IMR-90 (cell line): ENCODE data around the gene CDX2. TPM values are rescaled to one million over a fixed set of nuclear protein-coding genes. Genes with fewer than 3 reads are reported as not detected.

Experiments
- ATAC-seq: fragments of 200-7000 bp; cut with Tn5 transposase; 2 replicates; pipeline ENCODE4 v1.9.1; 2020; ENCODE audit warnings: low read depth, mild to moderate bottlenecking, moderate library complexity
- BruUV-seq: library from RNA; stranded (reverse); fragments of 400-500 nt; replicated peaks from 2 replicates; lab custom pipeline; 2021; lab: Mats Ljungman, UMichigan
- CTCF ChIA-PET: fragments of 300-600 bp; formaldehyde crosslinking; extraction: SDS; loops from one replicate; lab custom pipeline; 2021; ENCODE audit warnings: antibody characterized with exemption; lab: Yijun Ruan, JAX
- POLR2A ChIA-PET: fragments of 300-600 bp; sonication (Branson Sonifier 250); formaldehyde crosslinking; loops from one replicate; lab custom pipeline; 2022; ENCODE audit warnings: antibody characterized with exemption; ENCODE audit not compliant: unreplicated experiment; lab: Charles Lee
- DNase-seq: peaks from one replicate; pipeline ENCODE4 v3.0.0; 2013
- H2AFZ ChIP-seq: replicated peaks from 2 replicates; pipeline ENCODE3; 2013; ENCODE audit warnings: low read length, mild to moderate bottlenecking; ENCODE audit not compliant: poor library complexity
- H2AK5ac ChIP-seq: 2 replicates; pipeline ENCODE4 v1.6.1; 2013; ENCODE audit warnings: low read depth, low read length, inconsistent platforms
- H2AK9ac ChIP-seq: replicated peaks from 2 replicates; pipeline ENCODE3; 2013; ENCODE audit warnings: mild to moderate bottlenecking, low read depth, low read length, moderate library complexity; ENCODE audit not compliant: poor library complexity
- H2BK120ac ChIP-seq: 2 replicates; pipeline ENCODE4 v1.6.1; 2013; ENCODE audit warnings: low read depth, low read length, inconsistent platforms
- H2BK15ac ChIP-seq: 3 replicates; pipeline ENCODE4 v1.6.1; 2013; ENCODE audit warnings: low read depth, low read length, inconsistent platforms
- H2BK20ac ChIP-seq: 2 replicates; pipeline ENCODE4 v1.6.1; 2013; ENCODE audit warnings: low read depth, mild to moderate bottlenecking, inconsistent platforms, low read length, moderate library complexity
- H2BK5ac ChIP-seq: 2 replicates; pipeline ENCODE4 v1.6.1; 2013; ENCODE audit warnings: mild to moderate bottlenecking, low read depth, low read length, inconsistent platforms; ENCODE audit not compliant: poor library complexity, severe bottlenecking
- H3K14ac ChIP-seq: replicated peaks from 2 replicates; pipeline ENCODE4 v1.6.1; 2013; ENCODE audit warnings: low read depth, low read length, inconsistent platforms
- H3K18ac ChIP-seq: 2 replicates; pipeline ENCODE4 v1.6.1; 2013; ENCODE audit warnings: low read depth, low read length, control low read depth
- H3K23ac ChIP-seq: 2 replicates; pipeline ENCODE4 v1.6.1; 2013; ENCODE audit warnings: low read depth, low read length, inconsistent platforms
- H3K27ac ChIP-seq: 2 replicates; pipeline ENCODE4 v1.5.1; 2013; ENCODE audit warnings: mild to moderate bottlenecking, control low read depth, low read length; ENCODE audit not compliant: insufficient read depth
- H3K27me3 ChIP-seq: 2 replicates; pipeline ENCODE4 v1.6.1; 2013; ENCODE audit warnings: low read length; ENCODE audit not compliant: control insufficient read depth, insufficient read depth
- H3K36me3 ChIP-seq: 2 replicates; pipeline ENCODE4 v1.6.1; 2013; ENCODE audit warnings: low read length, mixed read lengths; ENCODE audit not compliant: control insufficient read depth, insufficient read depth
- H3K4ac ChIP-seq: 2 replicates; pipeline ENCODE4 v1.6.1; 2013; ENCODE audit warnings: low read depth, low read length, inconsistent platforms
- H3K4me1 ChIP-seq: 2 replicates; pipeline ENCODE4 v1.6.1; 2013; ENCODE audit warnings: low read length, mixed read lengths; ENCODE audit not compliant: control insufficient read depth, insufficient read depth
- H3K4me2 ChIP-seq: 2 replicates; pipeline ENCODE4 v1.6.1; 2013; ENCODE audit warnings: low read depth, mild to moderate bottlenecking, control low read depth, low read length, moderate library complexity
- H3K4me3 ChIP-seq: 2 replicates; pipeline ENCODE4 v1.5.1; 2013; ENCODE audit warnings: low read depth, mild to moderate bottlenecking, control low read depth, low read length, moderate library complexity; ENCODE audit not compliant: insufficient read depth
- H3K56ac ChIP-seq: 2 replicates; pipeline ENCODE4 v1.6.1; 2013; ENCODE audit warnings: low read length, inconsistent platforms; ENCODE audit not compliant: insufficient read depth; ENCODE audit errors: extremely low read depth
- H3K79me1 ChIP-seq, 2 experiments: 2 replicates each; pipeline ENCODE4 v1.6.1; 2013; ENCODE audit warnings: low read length in 2 of 2, inconsistent platforms in 1 of 2, low read depth in 1 of 2
- H3K9ac ChIP-seq: 2 replicates; pipeline ENCODE4 v1.6.1; 2013; ENCODE audit warnings: low read depth, low read length, control low read depth
- H3K9me1 ChIP-seq: 2 replicates; pipeline ENCODE4 v1.6.1; 2013; ENCODE audit warnings: low read length, inconsistent platforms; ENCODE audit not compliant: insufficient read depth
- H3K9me3 ChIP-seq: 2 replicates; pipeline ENCODE4 v1.6.1; 2013; ENCODE audit warnings: low read length; ENCODE audit not compliant: control insufficient read depth, insufficient read depth
- H4K20me1 ChIP-seq: 2 replicates; pipeline ENCODE4 v1.6.1; 2013; ENCODE audit warnings: low read length, inconsistent platforms; ENCODE audit not compliant: insufficient read depth
- H4K5ac ChIP-seq: 2 replicates; pipeline ENCODE4 v1.6.1; 2013; ENCODE audit warnings: mild to moderate bottlenecking, low read depth, low read length, control low read depth
- H4K8ac ChIP-seq, 2 experiments: 2 replicates each; pipeline ENCODE4 v1.6.1; 2013; ENCODE audit warnings: low read depth in 2 of 2, low read length in 2 of 2, control low read depth in 1 of 2, inconsistent platforms in 1 of 2
- H4K91ac ChIP-seq: 2 replicates; pipeline ENCODE4 v1.6.1; 2013; ENCODE audit warnings: low read depth, low read length, inconsistent platforms; ENCODE audit not compliant: insufficient read depth
- CEBPB ChIP-seq: IDR thresholded peaks from 2 replicates; pipeline ENCODE4 v1.6.1; 2012; ENCODE audit warnings: low read depth, low read length, improper control_type of control experiment
- MAFK ChIP-seq: IDR thresholded peaks from 2 replicates; pipeline ENCODE4 v1.6.1; 2012; ENCODE audit warnings: low read depth, low read length, improper control_type of control experiment
- MXI1 ChIP-seq: IDR thresholded peaks from 2 replicates; pipeline ENCODE4 v1.6.1; 2012; ENCODE audit warnings: low read depth, mild to moderate bottlenecking, low read length, moderate library complexity, borderline replicate concordance
- WGBS, 2 experiments: methylation state at CpG; one replicate each; pipeline versions ENCODE4 v1.1.5 to v1.1.7; 2013; ENCODE audit warnings: missing lambda C conversion rate in 2 of 2; ENCODE audit not compliant: insufficient read length in 1 of 2; ENCODE audit errors: extremely low coverage in 2 of 2; 5-methylcytosine and 5-hydroxymethylcytosine counted together
- dilution Hi-C: fragments of 300-500 bp; cut with HindIII; formaldehyde crosslinking; loops from one replicate; pipeline ENCODE4 v1.14.3; 2018; ENCODE audit warnings: low sequenced_read_pairs; ENCODE audit not compliant: unreplicated experiment
- in situ Hi-C: fragments of 300-500 bp; cut with MboI; formaldehyde crosslinking; loops from 3 replicates; pipeline ENCODE4 v1.14.3; 2019; ENCODE audit warnings: low sequenced_read_pairs, inconsistent platforms, mixed read lengths
- intact Hi-C: fragments of 100-400 bp; cut with micrococcal nuclease; formaldehyde crosslinking; loops from 2 replicates; pipeline ENCODE4 v1.10.0; 2022
- polyA plus RNA-seq, 3 experiments: library from polyadenylated mRNA; depleted of rRNA; stranded (reverse); fragments of >200 nt; gene quantifications; 2 replicates each; pipeline ENCODE4 v1.2.3, GENCODE V29; 2012; ENCODE audit warnings: low replicate concordance in 1 of 3
- total RNA-seq: library from RNA; depleted of rRNA; stranded (reverse); fragments of >200 nt; gene quantifications from 2 replicates; pipeline ENCODE4 v1.2.3, GENCODE V29; 2012

Gene CDX2
- total and polyA plus RNA-seq, 2 of the 4 experiments (the other 2 are of a cell fraction) = not detected

GRCh38 chr13:27954406-27954851 is 14.7 kb downstream of the CDX2 start:
- no peak for TF ChIP-seq CEBPB
- no peak for TF ChIP-seq MAFK
- TF ChIP-seq MXI1 = no peak
- Histone ChIP-seq H3K9ac (no peak overlapping the region), H2BK120ac (no peak overlapping the region), H3K4me1 (no peaks in the 10 kb centered on the region), H4K20me1 (no peaks in the 10 kb centered on the region), H3K79me1 (no peaks in the 10 kb centered on the region), H3K9me1 (no peaks in the 10 kb centered on the region), H3K27me3 (peaks cover 59% of the 10 kb centered on the region), H3K36me3 (no peaks in the 10 kb centered on the region), H3K27ac (no peak overlapping the region), H2AFZ (peak overlapping the region; percentile 92), H3K4me2 (peak overlapping the region; percentile 64), H3K56ac (no peak overlapping the region), H4K5ac (no peak overlapping the region), H3K23ac (no peak overlapping the region), H2BK20ac (no peak overlapping the region), H2AK5ac (no peak overlapping the region), H3K9me3 (no peaks in the 10 kb centered on the region), H3K14ac (no peak overlapping the region), H2BK5ac (no peak overlapping the region), H3K4me3 (peak overlapping the region; percentile 45), H3K4ac (no peak overlapping the region), H4K91ac (no peak overlapping the region), H2AK9ac (no peak overlapping the region), H2BK15ac (no peak overlapping the region), H3K18ac (no peak overlapping the region), H4K8ac (no peak overlapping the region)
- dilution Hi-C loops = no loop called here
- POLR2A ChIA-PET = interaction anchor here (0.6 kb wide), 1 partner anchor 345 kb away, joined by 3 read pairs; no protein-coding TSS in a partner anchor
- CTCF ChIA-PET = interaction anchor here (0.7 to 2.1 kb wide), 12 partner anchors 10 to 1185 kb away, joined by 3 to 10 read pairs (median 4); no protein-coding TSS in a partner anchor
- in situ Hi-C loops = no loop called here
- BruUV-seq = no TSS peak
- intact Hi-C loops = loop anchor here (5.0 to 10.0 kb wide), 2 partner anchors 87 to 580 kb away; no protein-coding TSS in a partner anchor
- ATAC-seq (peak; percentile 65), DNase-seq (no peak)
- 3% methylated on average over 22 of the region's 56 CpGs; no CpG with 5 or more reads in 1 of the 2 experiments for WGBS, 2 experiments
